ENCODE data around the gene SMIM1. TPM values are rescaled to one million over a fixed set of nuclear protein-coding genes. Genes with fewer than 3 reads are reported as not detected.

The SMIM1 gene
- total RNA-seq, 3 donors from 2014 or later (not counting 1 experiment from before 2014, with no cell fraction given), result 0.78 to 2.6 (median 1.6) TPM

DNA sequence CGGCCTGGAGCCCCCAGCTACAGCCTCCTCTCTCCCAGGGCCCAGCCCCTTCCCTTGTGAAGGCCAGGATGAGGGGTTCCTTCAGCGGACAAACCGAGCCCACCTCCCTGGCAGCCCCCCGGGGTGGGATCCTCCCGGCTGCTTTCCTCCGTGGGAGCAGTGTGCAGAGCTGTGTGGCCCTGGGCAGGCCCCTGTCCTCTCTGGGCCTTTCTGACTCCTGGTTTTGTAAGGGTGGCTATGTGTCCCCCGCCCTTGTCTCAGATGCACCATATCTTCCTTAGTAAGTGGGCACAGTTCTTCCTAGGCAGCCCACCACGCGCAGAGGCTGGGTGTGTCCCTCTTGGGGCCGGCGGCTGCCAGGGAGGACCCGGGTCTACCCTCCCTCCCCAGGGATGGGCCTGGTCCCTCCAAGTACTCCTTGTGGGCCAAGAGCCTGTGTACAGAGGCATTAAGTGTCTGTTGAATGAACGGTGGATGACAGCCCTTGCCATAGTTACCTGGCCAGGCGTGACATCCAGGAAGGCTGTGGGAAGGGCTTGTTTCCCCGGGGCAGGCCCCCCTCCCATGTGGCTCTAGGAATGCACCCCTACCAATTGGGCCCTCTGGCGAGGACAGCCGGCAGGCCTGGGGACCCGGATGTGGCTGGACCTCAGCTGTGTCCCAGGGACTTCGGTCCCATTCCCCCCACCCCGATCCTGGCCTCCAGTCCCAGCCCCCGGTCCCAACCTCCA lies 3.8 kb downstream of the SMIM1 start:
- WGBS (ENCODE audit: insufficient coverage), result 88% methylated on average over 21 of the region's 21 CpGs
- TF ChIP-seq CTCF (IDR thresholded peaks at IDR 0.05), result no peak
- ATAC-seq (no peak), DNase-seq (no peak)
- no peaks in the 10 kb centered on the region for H3K27me3 ChIP-seq (ENCODE audit: control insufficient read depth, insufficient read depth, low read length)
- intact Hi-C loops (cut with micrococcal nuclease), result no loop called here
- no peaks in the 10 kb centered on the region for H3K9me3 ChIP-seq (ENCODE audit: control insufficient read depth, insufficient read depth, low read length)
- H3K9me3 Mint-ChIP-seq, result no peaks in the 10 kb centered on the region
- no peak overlapping the region for H3K27ac ChIP-seq (ENCODE audit: low read length)
- H3K4me1 ChIP-seq (ENCODE audit: control insufficient read depth, insufficient read depth, low read length), result peaks cover 28% of the 10 kb centered on the region
- H3K4me3 Mint-ChIP-seq, result no peak overlapping the region
- H3K36me3 ChIP-seq (ENCODE audit: control insufficient read depth, insufficient read depth, low read length), result peaks cover 21% of the 10 kb centered on the region
- no peak overlapping the region for H3K4me3 ChIP-seq (ENCODE audit: low read length)
- no peaks in the 10 kb centered on the region for H3K27me3 Mint-ChIP-seq (ENCODE audit: low read depth in 2 of 2)
- peaks cover 0 to 12% of the 10 kb centered on the region in 2 donors for H3K4me1 Mint-ChIP-seq
- peaks cover 7% of the 10 kb centered on the region for H3K36me3 Mint-ChIP-seq
- no peak overlapping the region for H3K27ac Mint-ChIP-seq

DNA sequence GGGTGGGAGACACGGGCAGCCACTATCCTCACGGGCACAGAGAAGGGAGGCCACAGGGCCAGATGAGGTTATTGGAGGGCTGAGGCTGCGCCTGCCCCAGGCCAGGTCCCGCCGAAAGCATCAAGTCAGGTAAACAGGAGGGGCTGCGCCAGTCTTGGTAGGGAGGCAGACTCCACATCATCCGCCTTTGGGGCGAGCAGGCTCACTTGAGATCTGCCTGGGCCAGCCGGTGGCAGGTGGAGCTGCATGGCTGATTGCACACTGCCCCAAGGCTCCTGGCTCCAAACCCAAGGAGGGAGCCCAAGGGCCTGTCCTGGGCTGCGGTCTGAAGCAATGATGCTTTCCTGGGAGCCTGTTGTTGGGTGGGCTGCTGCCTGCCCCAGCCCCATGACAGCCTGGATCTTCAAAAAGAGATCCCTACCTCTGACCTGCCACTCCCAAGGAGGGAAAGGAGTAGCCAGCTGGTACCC lies 4.6 kb downstream of the SMIM1 start:
- intact Hi-C loops (cut with micrococcal nuclease), result no loop called here
- no peak for TF ChIP-seq CTCF (IDR thresholded peaks at IDR 0.05)
- no peak overlapping the region for H3K27ac Mint-ChIP-seq
- no peaks in the 10 kb centered on the region for H3K27me3 Mint-ChIP-seq (ENCODE audit: low read depth in 2 of 2)
- peaks cover 7% of the 10 kb centered on the region for H3K36me3 Mint-ChIP-seq
- Histone ChIP-seq H3K4me3 (ENCODE audit: low read length) (no peak overlapping the region), H3K9me3 (ENCODE audit: control insufficient read depth, insufficient read depth, low read length) (no peaks in the 10 kb centered on the region), H3K27me3 (ENCODE audit: control insufficient read depth, insufficient read depth, low read length) (no peaks in the 10 kb centered on the region), H3K27ac (ENCODE audit: low read length) (no peak overlapping the region), H3K36me3 (ENCODE audit: control insufficient read depth, insufficient read depth, low read length) (peaks cover 27% of the 10 kb centered on the region), H3K4me1 (ENCODE audit: control insufficient read depth, insufficient read depth, low read length) (peaks cover 22% of the 10 kb centered on the region)
- no peak for DNase-seq
- no peaks in the 10 kb centered on the region for H3K9me3 Mint-ChIP-seq
- peaks cover 0 to 7% of the 10 kb centered on the region in 2 donors for H3K4me1 Mint-ChIP-seq
- 91% methylated on average over 10 of the region's 10 CpGs for WGBS (ENCODE audit: insufficient coverage)
- no peak for ATAC-seq
- H3K4me3 Mint-ChIP-seq, result no peak overlapping the region

GRCh38 chr1:3777647-3778589 lies 5.4 kb downstream of the SMIM1 start:
- DNase-seq, result no peak
- Histone ChIP-seq H3K4me1 (ENCODE audit: control insufficient read depth, insufficient read depth, low read length) (peaks cover 21% of the 10 kb centered on the region), H3K27ac (ENCODE audit: low read length) (no peak overlapping the region), H3K4me3 (ENCODE audit: low read length) (no peak overlapping the region), H3K9me3 (ENCODE audit: control insufficient read depth, insufficient read depth, low read length) (no peaks in the 10 kb centered on the region), H3K36me3 (ENCODE audit: control insufficient read depth, insufficient read depth, low read length) (peaks cover 35% of the 10 kb centered on the region), H3K27me3 (ENCODE audit: control insufficient read depth, insufficient read depth, low read length) (no peaks in the 10 kb centered on the region)
- no peak for ATAC-seq
- Mint-ChIP-seq H3K27me3 (ENCODE audit: low read depth in 2 of 2) (no peaks in the 10 kb centered on the region), H3K9me3 (no peaks in the 10 kb centered on the region), H3K4me3 (no peak overlapping the region), H3K4me1 (peaks cover 0 to 5% of the 10 kb centered on the region in 2 donors), H3K36me3 (peaks cover 7% of the 10 kb centered on the region), H3K27ac (no peak overlapping the region)
- 86% methylated on average over 20 of the region's 20 CpGs for WGBS (ENCODE audit: insufficient coverage)
- intact Hi-C loops (cut with micrococcal nuclease), result no loop called here
- no peak for TF ChIP-seq CTCF (IDR thresholded peaks at IDR 0.05)

Data from natural killer cell (primary cell).